Endothelial cell of umbilical vein (primary cell): ENCODE data around the gene MDGA2. TPM values are rescaled to one million over a fixed set of nuclear protein-coding genes. Genes with fewer than 3 reads are reported as not detected.

Source experiments
- BruUV-seq: library from RNA; stranded (reverse); fragments of 400-500 nt; replicated peaks from 2 replicates; lab custom pipeline; 2021; lab: Mats Ljungman, UMichigan
- CTCF ChIA-PET: fragments of 300-600, 350-600 bp; sonication (Branson Sonifier 250); formaldehyde crosslinking; loops from one replicate; lab custom pipeline; 2021; ENCODE audit warnings: antibody characterized with exemption, inconsistent platforms; lab: Charles Lee
- POLR2A ChIA-PET: fragments of 300-600, 350-600 bp; sonication (Branson Sonifier 250); formaldehyde crosslinking; loops from one replicate; lab custom pipeline; 2021; ENCODE audit warnings: antibody characterized with exemption, inconsistent platforms; lab: Charles Lee
- DNase-seq: peaks from one replicate; pipeline ENCODE4 v3.0.0-alpha.2; 2011; ENCODE audit warnings: low read depth, low spot score
- FAIRE-seq: peaks from 2 replicates; lab custom pipeline; 2011; peaks lifted over from hg19 to GRCh38; lab: Jason Lieb, UNC
- H2AFZ ChIP-seq: 2 replicates; pipeline ENCODE4 v1.6.0; 2012; ENCODE audit warnings: low read depth, low read length, control low read depth, inconsistent platforms
- H3K27ac ChIP-seq: 2 replicates; pipeline ENCODE4 v1.5.1; 2011; ENCODE audit warnings: low read depth, mild to moderate bottlenecking, control low read depth, low read length, moderate library complexity; ENCODE audit not compliant: insufficient read depth
- H3K27me3 ChIP-seq, 2 experiments: 2 replicates each; pipeline versions ENCODE4 v1.6.0 to v1.6.1; 2011; ENCODE audit warnings: low read length in 2 of 2, mixed read lengths in 1 of 2; ENCODE audit not compliant: control insufficient read depth in 2 of 2, insufficient read depth in 2 of 2
- H3K36me3 ChIP-seq, 2 experiments: 2 replicates in 1 of 2; 3 replicates in 1 of 2; pipeline ENCODE4 v1.5.1; 2011; ENCODE audit warnings: low read length in 2 of 2, mild to moderate bottlenecking in 1 of 2, moderate library complexity in 1 of 2; ENCODE audit not compliant: control insufficient read depth in 2 of 2, insufficient read depth in 2 of 2; ENCODE audit errors: extremely low read depth in 1 of 2
- H3K4me1 ChIP-seq: 3 replicates; pipeline ENCODE4 v1.5.1; 2011; ENCODE audit warnings: mild to moderate bottlenecking, low read length; ENCODE audit not compliant: control insufficient read depth, insufficient read depth; ENCODE audit errors: extremely low read depth
- H3K4me2 ChIP-seq: 2 replicates; pipeline ENCODE4 v1.6.1; 2011; ENCODE audit warnings: low read length, control low read depth, mixed read lengths; ENCODE audit not compliant: insufficient read depth
- H3K4me3 ChIP-seq, 3 experiments: fragments of 200-600 bp in 1 of 3; sonication (generic), shearing (Covaris generic) in 1 of 3; replicated peaks in 1 of 3; 2 replicates each; pipeline ENCODE4 v1.5.1; 2011 to 2016; ENCODE audit warnings: control low read depth in 3 of 3, low read length in 3 of 3, mild to moderate bottlenecking in 2 of 3, inconsistent platforms in 1 of 3, low read depth in 1 of 3, moderate library complexity in 1 of 3; ENCODE audit not compliant: insufficient read depth in 1 of 3
- H3K79me2 ChIP-seq: 2 replicates; pipeline ENCODE4 v1.6.0; 2012; ENCODE audit warnings: low read length, inconsistent platforms; ENCODE audit not compliant: control insufficient read depth, insufficient read depth
- H3K9ac ChIP-seq: replicated peaks from 2 replicates; pipeline ENCODE3; 2011; ENCODE audit warnings: low read length, control low read depth; ENCODE audit not compliant: insufficient read depth; ENCODE audit errors: extremely low read depth
- H3K9me1 ChIP-seq: replicated peaks from 3 replicates; pipeline ENCODE4 v1.6.0; 2011; ENCODE audit warnings: mild to moderate bottlenecking, low read length; ENCODE audit not compliant: control insufficient read depth, insufficient read depth; ENCODE audit errors: extremely low read depth
- H3K9me3 ChIP-seq: replicated peaks from 2 replicates; pipeline ENCODE4 v1.5.1; 2012; ENCODE audit warnings: low read length, inconsistent platforms; ENCODE audit not compliant: control insufficient read depth, insufficient read depth
- H4K20me1 ChIP-seq: replicated peaks from 2 replicates; pipeline ENCODE3; 2011; ENCODE audit warnings: mild to moderate bottlenecking, low read length; ENCODE audit not compliant: control insufficient read depth, insufficient read depth; ENCODE audit errors: extremely low read depth
- EZH2 ChIP-seq: IDR thresholded peaks from 2 replicates; pipeline ENCODE4 v1.6.1; 2012; ENCODE audit warnings: borderline replicate concordance, low read depth, mild to moderate bottlenecking, moderate library complexity, low read length, inconsistent platforms; ENCODE audit not compliant: severe bottlenecking
- FOS ChIP-seq: IDR thresholded peaks from 2 replicates; pipeline ENCODE4 v1.6.1; 2011; ENCODE audit warnings: mild to moderate bottlenecking, low read length, moderate library complexity, borderline replicate concordance; ENCODE audit not compliant: insufficient read depth
- GATA2 ChIP-seq: IDR thresholded peaks from 2 replicates; pipeline ENCODE4 v1.7.0; 2011; ENCODE audit warnings: low read depth, mild to moderate bottlenecking, moderate library complexity, mixed read lengths, low read length; ENCODE audit not compliant: insufficient read length, insufficient read depth
- JUN ChIP-seq: IDR thresholded peaks from 2 replicates; pipeline ENCODE4 v1.6.1; 2011; ENCODE audit warnings: borderline replicate concordance, low read depth; ENCODE audit not compliant: insufficient read length, insufficient read depth
- MYC ChIP-seq: IDR thresholded peaks from one replicate; pipeline ENCODE4 v1.6.1; 2011; ENCODE audit warnings: mild to moderate bottlenecking, low read depth, low read length
- POLR2A ChIP-seq: IDR thresholded peaks from 2 replicates; pipeline ENCODE4 v1.6.1; 2012; ENCODE audit warnings: low read depth, mild to moderate bottlenecking, control low read depth, low read length
- POLR2AphosphoS5 ChIP-seq: IDR thresholded peaks from 2 replicates; pipeline ENCODE4 v1.6.1; 2012; ENCODE audit warnings: low read depth, mild to moderate bottlenecking, control low read depth, low read length, moderate library complexity; ENCODE audit not compliant: insufficient read depth
- dilution Hi-C: fragments of 300-500 bp; cut with MboI; formaldehyde crosslinking; loops from one replicate; pipeline ENCODE4 v1.15.0; 2019; ENCODE audit warnings: low sequenced_read_pairs; ENCODE audit not compliant: extremely low pct_ligation_motif_present
- intact Hi-C: fragments of 100-400 bp; cut with micrococcal nuclease; formaldehyde crosslinking; loops from one replicate; pipeline ENCODE4 v1.10.0; 2022
- polyA plus RNA-seq, 4 experiments: library from polyadenylated mRNA; depleted of rRNA in 3 of 4; stranded (reverse) in 3 of 4; unstranded in 1 of 4; fragments of >200 nt; gene quantifications; 2 replicates each; pipeline versions ENCODE4 v1.2.1 to v1.2.3, GENCODE V29; 2011 to 2012; ENCODE audit warnings: missing spikeins in 1 of 4
- total RNA-seq: library from RNA; stranded (reverse); gene quantifications from 2 replicates; pipeline ENCODE4 v1.2.3, GENCODE V29; 2021
- TF ChIP-seq, protein P1 (sequence below): IDR thresholded peaks from 2 replicates; pipeline ENCODE4 v1.6.1; 2011; ENCODE audit not compliant: insufficient read depth, insufficient read length
- TF ChIP-seq, protein P2 (sequence below), 2 donors: IDR thresholded peaks; 1 replicate in 1 of 2; 2 replicates in 1 of 2; pipeline ENCODE4 v1.5.1; 2011; ENCODE audit warnings: low read length in 2 of 2, mild to moderate bottlenecking in 2 of 2, moderate library complexity in 2 of 2, control low read depth in 1 of 2, inconsistent platforms in 1 of 2, low read depth in 1 of 2; ENCODE audit not compliant: insufficient read depth in 1 of 2; ENCODE audit errors: extremely low read depth in 1 of 2

Gene MDGA2
- total and polyA plus RNA-seq, 2 donors (not counting 3 experiments of a cell fraction or from before 2014, with no cell fraction given), result not detected

- Histone ChIP-seq H3K4me1 (no peaks in the 10 kb centered on the region), H3K27me3 (no peaks in the 10 kb centered on the region), H3K27ac (no peak overlapping the region), H3K36me3 (no peaks in the 10 kb centered on the region), H3K4me3 (no peak overlapping the region), H3K4me2 (no peak overlapping the region), H3K9ac (no peak overlapping the region), H2AFZ (no peak overlapping the region), H3K79me2 (no peaks in the 10 kb centered on the region), H4K20me1 (no peaks in the 10 kb centered on the region), H3K9me1 (no peaks in the 10 kb centered on the region), H3K9me3 (no peaks in the 10 kb centered on the region)
- DNase-seq (peak; percentile 16), FAIRE-seq (no peak)
- ChIA-PET CTCF (interaction anchor here (1.0 to 3.0 kb wide), 4 partner anchors 219 to 705 kb away, joined by 3 to 59 read pairs (median 4); no protein-coding TSS in a partner anchor), POLR2A (no interaction called here)
- BruUV-seq, result no TSS peak
- intact Hi-C loops, result loop anchor here (5.0 kb wide), 2 partner anchors 85 to 1025 kb away; no protein-coding TSS in a partner anchor
- TF ChIP-seq POLR2AphosphoS5 (no peak), POLR2A (no peak), FOS (no peak), MYC (no peak), JUN (no peak), EZH2 (no peak), GATA2 (no peak)
- TF ChIP-seq, protein P1, sequence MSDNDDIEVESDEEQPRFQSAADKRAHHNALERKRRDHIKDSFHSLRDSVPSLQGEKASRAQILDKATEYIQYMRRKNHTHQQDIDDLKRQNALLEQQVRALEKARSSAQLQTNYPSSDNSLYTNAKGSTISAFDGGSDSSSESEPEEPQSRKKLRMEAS, result no peak
- TF ChIP-seq, protein P2, sequence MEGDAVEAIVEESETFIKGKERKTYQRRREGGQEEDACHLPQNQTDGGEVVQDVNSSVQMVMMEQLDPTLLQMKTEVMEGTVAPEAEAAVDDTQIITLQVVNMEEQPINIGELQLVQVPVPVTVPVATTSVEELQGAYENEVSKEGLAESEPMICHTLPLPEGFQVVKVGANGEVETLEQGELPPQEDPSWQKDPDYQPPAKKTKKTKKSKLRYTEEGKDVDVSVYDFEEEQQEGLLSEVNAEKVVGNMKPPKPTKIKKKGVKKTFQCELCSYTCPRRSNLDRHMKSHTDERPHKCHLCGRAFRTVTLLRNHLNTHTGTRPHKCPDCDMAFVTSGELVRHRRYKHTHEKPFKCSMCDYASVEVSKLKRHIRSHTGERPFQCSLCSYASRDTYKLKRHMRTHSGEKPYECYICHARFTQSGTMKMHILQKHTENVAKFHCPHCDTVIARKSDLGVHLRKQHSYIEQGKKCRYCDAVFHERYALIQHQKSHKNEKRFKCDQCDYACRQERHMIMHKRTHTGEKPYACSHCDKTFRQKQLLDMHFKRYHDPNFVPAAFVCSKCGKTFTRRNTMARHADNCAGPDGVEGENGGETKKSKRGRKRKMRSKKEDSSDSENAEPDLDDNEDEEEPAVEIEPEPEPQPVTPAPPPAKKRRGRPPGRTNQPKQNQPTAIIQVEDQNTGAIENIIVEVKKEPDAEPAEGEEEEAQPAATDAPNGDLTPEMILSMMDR (IDR thresholded peaks at IDR 0.05; ENCODE audit: extremely low read depth in 1 of 2, insufficient read depth in 1 of 2, low read depth in 1 of 2, low read length in 2 of 2), result no peak
- dilution Hi-C loops, result no loop called here
Observed at GRCh38 chr14:47276931-47277330, 398.5 kb downstream of the MDGA2 start.
